Measurements from ENCODE around the gene RENBP.

RENBP gene

GRCh38 chrX:153922932-153923857 lies 21.2 kb downstream of the RENBP start:
- peak; percentile 30 for FAIRE-seq
- no peak for TF ChIP-seq TAF1 (IDR thresholded peaks at IDR 0.05; ENCODE audit: borderline replicate concordance, low read depth, low read length)
- TF ChIP-seq POLR2A (IDR thresholded peaks at IDR 0.05; ENCODE audit: low read depth, low read length) = no peak
- TF ChIP-seq POLR2AphosphoS5 (IDR thresholded peaks at IDR 0.05; ENCODE audit: low read depth, low read length) = no peak
- no peak for DNase-seq (ENCODE audit: insufficient read length)

- FAIRE-seq = no peak
- TF ChIP-seq POLR2AphosphoS5 (IDR thresholded peaks at IDR 0.05; ENCODE audit: low read depth, low read length) (no peak), POLR2A (IDR thresholded peaks at IDR 0.05; ENCODE audit: low read depth, low read length) (no peak), TAF1 (IDR thresholded peaks at IDR 0.05; ENCODE audit: borderline replicate concordance, low read depth, low read length) (no peak)
- DNase-seq (ENCODE audit: insufficient read length) = no peak
Observed at GRCh38 chrX:153921511-153922446, 22.7 kb downstream of the RENBP start.

- no peak for TF ChIP-seq POLR2AphosphoS5 (IDR thresholded peaks at IDR 0.05; ENCODE audit: low read depth, low read length)
- TF ChIP-seq TAF1 (IDR thresholded peaks at IDR 0.05; ENCODE audit: borderline replicate concordance, low read depth, low read length) = no peak
- no peak for TF ChIP-seq POLR2A (IDR thresholded peaks at IDR 0.05; ENCODE audit: low read depth, low read length)
- FAIRE-seq (no peak), DNase-seq (ENCODE audit: insufficient read length) (no peak)
Observed at GRCh38 chrX:153921070-153921469, 23.4 kb downstream of the RENBP start.

GRCh38 chrX:153920546-153920945 lies 23.9 kb downstream of the RENBP start:
- DNase-seq (ENCODE audit: insufficient read length) = no peak
- FAIRE-seq = no peak
- TF ChIP-seq POLR2A (IDR thresholded peaks at IDR 0.05; ENCODE audit: low read depth, low read length) (no peak), TAF1 (IDR thresholded peaks at IDR 0.05; ENCODE audit: borderline replicate concordance, low read depth, low read length) (no peak), POLR2AphosphoS5 (IDR thresholded peaks at IDR 0.05; ENCODE audit: low read depth, low read length) (no peak)

- no peak for TF ChIP-seq TAF1 (IDR thresholded peaks at IDR 0.05; ENCODE audit: borderline replicate concordance, low read depth, low read length)
- TF ChIP-seq POLR2AphosphoS5 (IDR thresholded peaks at IDR 0.05; ENCODE audit: low read depth, low read length) = no peak
- no peak for FAIRE-seq
- no peak for DNase-seq (ENCODE audit: insufficient read length)
Observed at GRCh38 chrX:153919281-153919680, 25.2 kb downstream of the RENBP start.

- TF ChIP-seq POLR2AphosphoS5 (IDR thresholded peaks at IDR 0.05; ENCODE audit: low read depth, low read length) (no peak), TAF1 (IDR thresholded peaks at IDR 0.05; ENCODE audit: borderline replicate concordance, low read depth, low read length) (no peak), POLR2A (IDR thresholded peaks at IDR 0.05; ENCODE audit: low read depth, low read length) (no peak)
- DNase-seq (ENCODE audit: insufficient read length) (no peak), FAIRE-seq (no peak)
Observed at GRCh38 chrX:153917869-153918268, 26.6 kb downstream of the RENBP start.

GRCh38 chrX:153913701-153914100 lies 30.7 kb downstream of the RENBP start:
- TF ChIP-seq TAF1 (IDR thresholded peaks at IDR 0.05; ENCODE audit: borderline replicate concordance, low read depth, low read length) = no peak
- TF ChIP-seq POLR2AphosphoS5 (IDR thresholded peaks at IDR 0.05; ENCODE audit: low read depth, low read length) = no peak
- no peak for TF ChIP-seq POLR2A (IDR thresholded peaks at IDR 0.05; ENCODE audit: low read depth, low read length)
- FAIRE-seq (no peak), DNase-seq (ENCODE audit: insufficient read length) (no peak)

GRCh38 chrX:153913211-153913610 lies 31.2 kb downstream of the RENBP start:
- TF ChIP-seq TAF1 (IDR thresholded peaks at IDR 0.05; ENCODE audit: borderline replicate concordance, low read depth, low read length) (no peak), POLR2AphosphoS5 (IDR thresholded peaks at IDR 0.05; ENCODE audit: low read depth, low read length) (no peak), POLR2A (IDR thresholded peaks at IDR 0.05; ENCODE audit: low read depth, low read length) (no peak)
- FAIRE-seq (no peak), DNase-seq (ENCODE audit: insufficient read length) (no peak)

GRCh38 chrX:153911798-153912197 lies 32.6 kb downstream of the RENBP start:
- TF ChIP-seq POLR2A (IDR thresholded peaks at IDR 0.05; ENCODE audit: low read depth, low read length) (no peak), POLR2AphosphoS5 (IDR thresholded peaks at IDR 0.05; ENCODE audit: low read depth, low read length) (no peak), TAF1 (IDR thresholded peaks at IDR 0.05; ENCODE audit: borderline replicate concordance, low read depth, low read length) (no peak)
- DNase-seq (ENCODE audit: insufficient read length) = no peak
- FAIRE-seq = no peak

- DNase-seq (ENCODE audit: insufficient read length) (no peak), FAIRE-seq (no peak)
- TF ChIP-seq POLR2A (IDR thresholded peaks at IDR 0.05; ENCODE audit: low read depth, low read length) = no peak
- TF ChIP-seq POLR2AphosphoS5 (IDR thresholded peaks at IDR 0.05; ENCODE audit: low read depth, low read length) = no peak
- TF ChIP-seq TAF1 (IDR thresholded peaks at IDR 0.05; ENCODE audit: borderline replicate concordance, low read depth, low read length) = no peak
Observed at GRCh38 chrX:153910446-153910845, 34.0 kb downstream of the RENBP start.

GRCh38 chrX:153909980-153910360 lies 34.5 kb downstream of the RENBP start:
- TF ChIP-seq TAF1 (IDR thresholded peaks at IDR 0.05; ENCODE audit: borderline replicate concordance, low read depth, low read length) (no peak), POLR2A (IDR thresholded peaks at IDR 0.05; ENCODE audit: low read depth, low read length) (no peak), POLR2AphosphoS5 (IDR thresholded peaks at IDR 0.05; ENCODE audit: low read depth, low read length) (no peak)
- DNase-seq (ENCODE audit: insufficient read length) = no peak
- FAIRE-seq = no peak

Data from GM12892 (cell line).